IMR-90 (cell line): ENCODE results near the gene PARVB. TPM values are rescaled to one million over a fixed set of nuclear protein-coding genes. Genes with fewer than 3 reads are reported as not detected.

Source experiments
- ATAC-seq: fragments of 200-7000 bp; cut with Tn5 transposase; 2 replicates; pipeline ENCODE4 v1.9.1; 2020; ENCODE audit warnings: low read depth, mild to moderate bottlenecking, moderate library complexity
- BruUV-seq: library from RNA; stranded (reverse); fragments of 400-500 nt; replicated peaks from 2 replicates; lab custom pipeline; 2021; lab: Mats Ljungman, UMichigan
- CTCF ChIA-PET: fragments of 300-600 bp; formaldehyde crosslinking; extraction: SDS; loops from one replicate; lab custom pipeline; 2021; ENCODE audit warnings: antibody characterized with exemption; lab: Yijun Ruan, JAX
- POLR2A ChIA-PET: fragments of 300-600 bp; sonication (Branson Sonifier 250); formaldehyde crosslinking; loops from one replicate; lab custom pipeline; 2022; ENCODE audit warnings: antibody characterized with exemption; ENCODE audit not compliant: unreplicated experiment; lab: Charles Lee
- DNase-seq: peaks from one replicate; pipeline ENCODE4 v3.0.0; 2013
- H2AFZ ChIP-seq: replicated peaks from 2 replicates; pipeline ENCODE3; 2013; ENCODE audit warnings: low read length, mild to moderate bottlenecking; ENCODE audit not compliant: poor library complexity
- H2AK5ac ChIP-seq: 2 replicates; pipeline ENCODE4 v1.6.1; 2013; ENCODE audit warnings: low read depth, low read length, inconsistent platforms
- H2AK9ac ChIP-seq: replicated peaks from 2 replicates; pipeline ENCODE3; 2013; ENCODE audit warnings: mild to moderate bottlenecking, low read depth, low read length, moderate library complexity; ENCODE audit not compliant: poor library complexity
- H2BK120ac ChIP-seq: 2 replicates; pipeline ENCODE4 v1.6.1; 2013; ENCODE audit warnings: low read depth, low read length, inconsistent platforms
- H2BK15ac ChIP-seq: 3 replicates; pipeline ENCODE4 v1.6.1; 2013; ENCODE audit warnings: low read depth, low read length, inconsistent platforms
- H2BK20ac ChIP-seq: 2 replicates; pipeline ENCODE4 v1.6.1; 2013; ENCODE audit warnings: low read depth, mild to moderate bottlenecking, inconsistent platforms, low read length, moderate library complexity
- H2BK5ac ChIP-seq: 2 replicates; pipeline ENCODE4 v1.6.1; 2013; ENCODE audit warnings: mild to moderate bottlenecking, low read depth, low read length, inconsistent platforms; ENCODE audit not compliant: poor library complexity, severe bottlenecking
- H3K14ac ChIP-seq: replicated peaks from 2 replicates; pipeline ENCODE4 v1.6.1; 2013; ENCODE audit warnings: low read depth, low read length, inconsistent platforms
- H3K18ac ChIP-seq: 2 replicates; pipeline ENCODE4 v1.6.1; 2013; ENCODE audit warnings: low read depth, low read length, control low read depth
- H3K23ac ChIP-seq: 2 replicates; pipeline ENCODE4 v1.6.1; 2013; ENCODE audit warnings: low read depth, low read length, inconsistent platforms
- H3K27ac ChIP-seq: 2 replicates; pipeline ENCODE4 v1.5.1; 2013; ENCODE audit warnings: mild to moderate bottlenecking, control low read depth, low read length; ENCODE audit not compliant: insufficient read depth
- H3K27me3 ChIP-seq: 2 replicates; pipeline ENCODE4 v1.6.1; 2013; ENCODE audit warnings: low read length; ENCODE audit not compliant: control insufficient read depth, insufficient read depth
- H3K36me3 ChIP-seq: 2 replicates; pipeline ENCODE4 v1.6.1; 2013; ENCODE audit warnings: low read length, mixed read lengths; ENCODE audit not compliant: control insufficient read depth, insufficient read depth
- H3K4ac ChIP-seq: 2 replicates; pipeline ENCODE4 v1.6.1; 2013; ENCODE audit warnings: low read depth, low read length, inconsistent platforms
- H3K4me1 ChIP-seq: 2 replicates; pipeline ENCODE4 v1.6.1; 2013; ENCODE audit warnings: low read length, mixed read lengths; ENCODE audit not compliant: control insufficient read depth, insufficient read depth
- H3K4me2 ChIP-seq: 2 replicates; pipeline ENCODE4 v1.6.1; 2013; ENCODE audit warnings: low read depth, mild to moderate bottlenecking, control low read depth, low read length, moderate library complexity
- H3K4me3 ChIP-seq: 2 replicates; pipeline ENCODE4 v1.5.1; 2013; ENCODE audit warnings: low read depth, mild to moderate bottlenecking, control low read depth, low read length, moderate library complexity; ENCODE audit not compliant: insufficient read depth
- H3K56ac ChIP-seq: 2 replicates; pipeline ENCODE4 v1.6.1; 2013; ENCODE audit warnings: low read length, inconsistent platforms; ENCODE audit not compliant: insufficient read depth; ENCODE audit errors: extremely low read depth
- H3K79me1 ChIP-seq, 2 experiments: 2 replicates each; pipeline ENCODE4 v1.6.1; 2013; ENCODE audit warnings: low read length in 2 of 2, inconsistent platforms in 1 of 2, low read depth in 1 of 2
- H3K9ac ChIP-seq: 2 replicates; pipeline ENCODE4 v1.6.1; 2013; ENCODE audit warnings: low read depth, low read length, control low read depth
- H3K9me1 ChIP-seq: 2 replicates; pipeline ENCODE4 v1.6.1; 2013; ENCODE audit warnings: low read length, inconsistent platforms; ENCODE audit not compliant: insufficient read depth
- H3K9me3 ChIP-seq: 2 replicates; pipeline ENCODE4 v1.6.1; 2013; ENCODE audit warnings: low read length; ENCODE audit not compliant: control insufficient read depth, insufficient read depth
- H4K20me1 ChIP-seq: 2 replicates; pipeline ENCODE4 v1.6.1; 2013; ENCODE audit warnings: low read length, inconsistent platforms; ENCODE audit not compliant: insufficient read depth
- H4K5ac ChIP-seq: 2 replicates; pipeline ENCODE4 v1.6.1; 2013; ENCODE audit warnings: mild to moderate bottlenecking, low read depth, low read length, control low read depth
- H4K8ac ChIP-seq, 2 experiments: 2 replicates each; pipeline ENCODE4 v1.6.1; 2013; ENCODE audit warnings: low read depth in 2 of 2, low read length in 2 of 2, control low read depth in 1 of 2, inconsistent platforms in 1 of 2
- H4K91ac ChIP-seq: 2 replicates; pipeline ENCODE4 v1.6.1; 2013; ENCODE audit warnings: low read depth, low read length, inconsistent platforms; ENCODE audit not compliant: insufficient read depth
- NFE2L2 ChIP-seq: fragments of 150-350 bp; IDR thresholded peaks from 2 replicates; pipeline ENCODE4 v1.6.1; 2016; ENCODE audit warnings: low read depth, mild to moderate bottlenecking, low read length
- RAD21 ChIP-seq: IDR thresholded peaks from 2 replicates; pipeline ENCODE4 v1.6.1; 2012; ENCODE audit warnings: low read length, improper control_type of control experiment
- WGBS, 2 experiments: methylation state at CpG; one replicate each; pipeline versions ENCODE4 v1.1.5 to v1.1.7; 2013; ENCODE audit warnings: missing lambda C conversion rate in 2 of 2; ENCODE audit not compliant: insufficient read length in 1 of 2; ENCODE audit errors: extremely low coverage in 2 of 2; 5-methylcytosine and 5-hydroxymethylcytosine counted together
- dilution Hi-C: fragments of 300-500 bp; cut with HindIII; formaldehyde crosslinking; loops from one replicate; pipeline ENCODE4 v1.14.3; 2018; ENCODE audit warnings: low sequenced_read_pairs; ENCODE audit not compliant: unreplicated experiment
- in situ Hi-C: fragments of 300-500 bp; cut with MboI; formaldehyde crosslinking; loops from 3 replicates; pipeline ENCODE4 v1.14.3; 2019; ENCODE audit warnings: low sequenced_read_pairs, inconsistent platforms, mixed read lengths
- intact Hi-C: fragments of 100-400 bp; cut with micrococcal nuclease; formaldehyde crosslinking; loops from 2 replicates; pipeline ENCODE4 v1.10.0; 2022
- polyA plus RNA-seq, 3 experiments: library from polyadenylated mRNA; depleted of rRNA; stranded (reverse); fragments of >200 nt; gene quantifications; 2 replicates each; pipeline ENCODE4 v1.2.3, GENCODE V29; 2012; ENCODE audit warnings: low replicate concordance in 1 of 3
- total RNA-seq: library from RNA; depleted of rRNA; stranded (reverse); fragments of >200 nt; gene quantifications from 2 replicates; pipeline ENCODE4 v1.2.3, GENCODE V29; 2012
- TF ChIP-seq, protein P1 (sequence below): fragments of 150-350 bp; IDR thresholded peaks from 2 replicates; pipeline ENCODE4 v1.6.1; 2017; ENCODE audit warnings: mild to moderate bottlenecking, antibody characterized with exemption, low read length, low read depth
- TF ChIP-seq, protein P2 (sequence below): conservative IDR thresholded peaks from 2 replicates; pipeline ENCODE4 v1.5.1; 2012; ENCODE audit warnings: mild to moderate bottlenecking, low read depth, low read length, improper control_type of control experiment

PARVB gene
- total and polyA plus RNA-seq, 2 of the 4 experiments (the other 2 are of a cell fraction) = 44.3 to 53.9 TPM

DNA sequence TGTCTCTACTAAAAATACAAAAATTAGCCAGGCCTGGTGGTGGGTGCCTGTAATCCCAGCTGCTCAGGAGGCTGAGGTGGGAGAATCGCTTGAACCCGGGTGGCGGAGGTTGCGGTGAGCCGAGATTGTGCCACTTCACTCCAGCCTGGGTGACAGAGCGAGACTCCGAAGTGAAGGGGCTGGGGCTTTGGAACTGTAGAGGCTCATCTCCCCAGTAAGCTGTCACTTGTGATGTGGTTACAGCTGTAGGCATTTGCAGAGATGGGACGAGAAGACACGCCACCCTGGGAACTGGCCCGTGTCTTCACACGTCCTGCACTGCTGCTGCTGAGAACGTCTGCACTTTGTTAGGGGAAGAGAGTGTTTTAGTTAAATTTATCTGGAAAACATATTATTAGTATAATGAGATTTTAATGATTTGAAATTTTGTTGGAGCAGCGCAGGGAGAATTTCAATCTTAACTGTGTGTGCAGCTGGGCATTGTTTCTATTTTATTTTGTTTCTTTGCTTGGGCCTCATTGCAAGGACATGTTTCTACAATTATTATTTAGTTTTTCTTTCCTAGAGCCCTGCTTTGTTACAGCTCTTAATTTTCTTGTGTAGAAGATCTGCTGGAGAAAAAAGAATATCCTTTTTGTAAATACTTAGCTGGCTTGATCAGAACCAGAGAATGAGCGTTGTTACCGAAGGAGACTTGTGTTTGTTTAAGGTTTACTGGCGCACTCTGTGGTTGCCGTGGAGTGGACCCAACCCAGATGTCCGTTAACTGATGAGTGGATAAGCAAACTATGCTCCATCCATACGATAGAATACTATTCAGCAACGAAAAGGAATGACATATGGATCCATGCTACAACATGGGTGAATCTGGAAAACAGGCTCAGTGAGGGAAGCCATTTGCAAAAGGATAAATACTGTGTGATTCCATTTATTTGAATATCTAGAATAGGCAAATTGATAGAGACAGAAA, 18.4 kb downstream of the PARVB start:
- H3K14ac ChIP-seq = no peak overlapping the region
- H2BK5ac ChIP-seq = no peak overlapping the region
- POLR2A ChIA-PET = no interaction called here
- peaks cover 19 to 44% of the 10 kb centered on the region in 2 experiments; a peak in 3 of 4 replicates for H3K79me1 ChIP-seq
- no peak overlapping the region for H2BK120ac ChIP-seq
- H3K9me3 ChIP-seq = no peaks in the 10 kb centered on the region
- H4K8ac ChIP-seq = no peak overlapping the region
- no peak overlapping the region for H2AK9ac ChIP-seq
- BruUV-seq = no TSS peak
- H4K20me1 ChIP-seq = peaks cover 11% of the 10 kb centered on the region
- H4K5ac ChIP-seq = no peak overlapping the region
- H3K27ac ChIP-seq = no peak overlapping the region
- intact Hi-C loops = no loop called here
- in situ Hi-C loops = no loop called here
- H3K23ac ChIP-seq = no peak overlapping the region
- H3K4me2 ChIP-seq = no peak overlapping the region
- no peak overlapping the region for H2AFZ ChIP-seq
- no peak overlapping the region for H3K4me3 ChIP-seq
- no peaks in the 10 kb centered on the region for H3K27me3 ChIP-seq
- H3K36me3 ChIP-seq = peaks cover 2% of the 10 kb centered on the region; the same call in 1 of the 2 replicates
- peaks cover 13% of the 10 kb centered on the region for H3K9me1 ChIP-seq
- H3K4ac ChIP-seq = no peak overlapping the region
- dilution Hi-C loops = no loop called here
- no peak overlapping the region for H2BK20ac ChIP-seq
- no peak overlapping the region for H3K18ac ChIP-seq
- H2BK15ac ChIP-seq = no peak overlapping the region
- DNase-seq (peak; percentile 51), ATAC-seq (no peak; the same call in 1 of the 2 replicates)
- WGBS, 2 experiments = 65% methylated on average over 9 of the region's 20 CpGs; no CpG with 5 or more reads in 1 of the 2 experiments
- no peak overlapping the region for H3K9ac ChIP-seq
- CTCF ChIA-PET = no interaction called here
- no peak overlapping the region for H4K91ac ChIP-seq
- peaks cover 7% of the 10 kb centered on the region for H3K4me1 ChIP-seq
- no peak overlapping the region for H2AK5ac ChIP-seq
- TF ChIP-seq NFE2L2 = no peak
- TF ChIP-seq RAD21 = no peak
- TF ChIP-seq, protein P1, sequence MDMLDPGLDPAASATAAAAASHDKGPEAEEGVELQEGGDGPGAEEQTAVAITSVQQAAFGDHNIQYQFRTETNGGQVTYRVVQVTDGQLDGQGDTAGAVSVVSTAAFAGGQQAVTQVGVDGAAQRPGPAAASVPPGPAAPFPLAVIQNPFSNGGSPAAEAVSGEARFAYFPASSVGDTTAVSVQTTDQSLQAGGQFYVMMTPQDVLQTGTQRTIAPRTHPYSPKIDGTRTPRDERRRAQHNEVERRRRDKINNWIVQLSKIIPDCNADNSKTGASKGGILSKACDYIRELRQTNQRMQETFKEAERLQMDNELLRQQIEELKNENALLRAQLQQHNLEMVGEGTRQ = no peak
- TF ChIP-seq, protein P2, sequence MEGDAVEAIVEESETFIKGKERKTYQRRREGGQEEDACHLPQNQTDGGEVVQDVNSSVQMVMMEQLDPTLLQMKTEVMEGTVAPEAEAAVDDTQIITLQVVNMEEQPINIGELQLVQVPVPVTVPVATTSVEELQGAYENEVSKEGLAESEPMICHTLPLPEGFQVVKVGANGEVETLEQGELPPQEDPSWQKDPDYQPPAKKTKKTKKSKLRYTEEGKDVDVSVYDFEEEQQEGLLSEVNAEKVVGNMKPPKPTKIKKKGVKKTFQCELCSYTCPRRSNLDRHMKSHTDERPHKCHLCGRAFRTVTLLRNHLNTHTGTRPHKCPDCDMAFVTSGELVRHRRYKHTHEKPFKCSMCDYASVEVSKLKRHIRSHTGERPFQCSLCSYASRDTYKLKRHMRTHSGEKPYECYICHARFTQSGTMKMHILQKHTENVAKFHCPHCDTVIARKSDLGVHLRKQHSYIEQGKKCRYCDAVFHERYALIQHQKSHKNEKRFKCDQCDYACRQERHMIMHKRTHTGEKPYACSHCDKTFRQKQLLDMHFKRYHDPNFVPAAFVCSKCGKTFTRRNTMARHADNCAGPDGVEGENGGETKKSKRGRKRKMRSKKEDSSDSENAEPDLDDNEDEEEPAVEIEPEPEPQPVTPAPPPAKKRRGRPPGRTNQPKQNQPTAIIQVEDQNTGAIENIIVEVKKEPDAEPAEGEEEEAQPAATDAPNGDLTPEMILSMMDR = no peak
- no peak overlapping the region for H3K56ac ChIP-seq
